ENCODE results near the gene FOXO6.
A peak's percentile ranks its signal among the peaks of the same experiment; 100 is the strongest.

The FOXO6 gene

DNA sequence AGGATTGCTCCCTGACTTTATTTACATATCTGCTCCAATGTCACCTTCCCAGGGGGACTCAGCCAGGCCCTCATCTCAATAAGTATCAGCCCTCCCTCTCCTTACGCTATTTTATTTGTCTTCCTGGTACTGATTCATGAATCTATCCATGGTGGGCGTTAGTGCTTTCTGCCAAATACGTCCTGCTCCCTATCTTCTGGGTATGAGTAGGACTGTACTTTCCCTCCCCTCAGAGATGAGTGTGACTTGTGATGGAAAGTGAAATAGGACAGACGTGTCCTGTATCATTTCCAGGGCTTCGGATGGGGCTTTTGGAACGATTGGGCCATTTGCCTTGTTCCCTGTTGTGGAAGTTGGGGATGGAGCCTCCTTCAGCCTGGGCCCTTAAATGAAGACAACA lies 47.5 kb downstream of the FOXO6 start:
- no peak for DNase-seq (ENCODE audit: low read depth)

DNA sequence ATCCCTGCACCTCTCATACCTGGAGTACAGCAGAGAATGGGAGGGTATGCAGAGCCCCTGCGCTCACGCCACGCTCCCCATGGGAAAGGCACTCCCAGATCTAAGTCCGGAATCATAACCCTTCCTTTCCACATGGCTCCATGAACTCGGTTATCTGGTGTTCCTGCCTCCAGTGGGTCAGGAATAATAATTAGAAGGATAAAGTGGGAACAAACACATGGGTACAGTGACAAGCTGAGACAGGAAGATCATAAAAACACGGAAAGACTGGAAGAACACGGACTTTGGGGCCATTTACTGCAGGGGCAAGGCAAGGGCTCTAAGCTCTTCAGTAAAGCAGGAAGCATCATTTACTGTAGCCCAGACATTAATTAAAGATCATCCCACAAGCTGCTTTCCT lies 48.6 kb downstream of the FOXO6 start:
- no peak for DNase-seq (ENCODE audit: low read depth)

DNA sequence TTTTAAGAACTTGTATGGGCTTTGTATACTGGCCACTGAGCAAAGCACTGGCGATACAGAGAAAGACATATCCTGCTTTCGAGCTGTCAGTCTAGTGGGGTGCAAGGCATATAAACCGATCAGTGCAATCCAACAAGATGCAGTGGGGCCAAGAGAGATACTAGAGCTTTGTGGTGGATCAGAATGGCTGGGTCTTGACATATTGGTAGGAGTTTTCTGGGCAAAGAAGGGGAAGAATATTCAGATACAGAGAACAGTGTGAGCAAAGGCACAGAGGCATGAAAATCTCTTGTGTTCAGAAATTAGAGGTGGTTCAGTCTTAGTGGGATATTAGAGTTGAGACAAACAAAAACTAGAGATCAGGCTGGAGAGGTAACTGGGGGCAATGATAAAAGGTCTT lies 49.2 kb downstream of the FOXO6 start:
- no peak for DNase-seq (ENCODE audit: low read depth)

DNA sequence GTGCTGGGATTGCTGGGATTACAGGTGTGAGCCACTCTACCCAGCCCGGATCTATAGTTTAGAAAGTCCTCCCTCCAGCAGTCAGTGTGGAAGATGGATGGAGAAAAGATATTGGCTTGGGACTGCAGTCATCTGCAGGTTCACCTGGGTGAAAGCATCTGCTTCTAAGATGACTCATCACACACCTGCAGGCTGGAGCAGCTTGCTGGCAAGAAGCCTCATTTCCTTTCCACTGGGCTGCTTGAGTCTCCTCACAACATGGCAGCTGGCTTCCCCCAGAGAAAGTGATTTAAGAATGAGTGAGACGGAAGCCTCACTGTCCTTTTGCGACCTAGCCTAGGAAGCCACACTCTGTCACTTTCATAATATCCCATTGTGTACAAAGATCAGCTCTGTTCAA lies 50.0 kb downstream of the FOXO6 start:
- no peak for DNase-seq (ENCODE audit: low read depth)

DNA sequence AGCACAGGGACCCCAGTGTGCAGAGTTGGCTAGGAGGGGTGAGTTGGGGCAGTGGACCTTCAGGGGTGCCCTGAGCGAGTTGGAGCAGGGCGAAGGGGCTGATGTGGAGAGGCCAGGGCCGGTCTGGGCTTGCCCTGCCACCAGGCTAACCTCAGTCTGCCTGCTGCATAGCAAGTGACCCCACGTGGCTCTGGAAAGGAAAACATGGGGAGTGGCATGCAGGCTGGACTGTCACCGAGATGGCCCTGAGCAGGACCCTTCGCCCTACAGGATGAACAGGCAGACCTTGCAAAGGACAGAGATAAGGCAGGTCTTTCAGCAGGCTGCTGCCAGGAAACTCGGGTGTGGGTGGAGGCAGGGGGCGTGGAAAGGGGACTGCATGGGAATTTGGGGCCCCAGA lies 51.5 kb downstream of the FOXO6 start:
- DNase-seq (ENCODE audit: low read depth): no peak

DNA sequence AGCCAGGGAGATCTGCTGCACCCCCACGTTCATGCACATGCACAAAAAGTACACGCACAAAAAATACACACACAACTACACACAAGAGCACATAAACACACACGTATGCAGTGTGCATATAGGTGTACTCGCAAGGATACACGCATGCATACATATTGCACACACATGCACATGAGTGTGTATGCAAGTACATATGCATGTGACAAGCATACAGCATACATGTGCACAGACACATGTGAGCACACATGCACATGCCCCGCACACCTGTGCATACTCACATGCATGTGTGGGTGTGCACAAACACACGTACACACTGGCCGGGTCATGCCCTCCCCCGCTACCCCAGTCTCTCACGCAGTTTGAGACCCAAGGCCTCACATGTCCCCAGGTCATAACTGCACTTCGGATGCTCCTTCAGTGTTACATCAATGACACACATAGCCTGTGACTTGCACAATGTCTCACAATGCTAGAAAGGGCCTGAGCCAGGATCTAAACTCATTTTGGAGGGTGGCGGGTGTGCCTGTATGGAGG lies 52.6 kb downstream of the FOXO6 start:
- no peak for DNase-seq (ENCODE audit: low read depth)

DNA sequence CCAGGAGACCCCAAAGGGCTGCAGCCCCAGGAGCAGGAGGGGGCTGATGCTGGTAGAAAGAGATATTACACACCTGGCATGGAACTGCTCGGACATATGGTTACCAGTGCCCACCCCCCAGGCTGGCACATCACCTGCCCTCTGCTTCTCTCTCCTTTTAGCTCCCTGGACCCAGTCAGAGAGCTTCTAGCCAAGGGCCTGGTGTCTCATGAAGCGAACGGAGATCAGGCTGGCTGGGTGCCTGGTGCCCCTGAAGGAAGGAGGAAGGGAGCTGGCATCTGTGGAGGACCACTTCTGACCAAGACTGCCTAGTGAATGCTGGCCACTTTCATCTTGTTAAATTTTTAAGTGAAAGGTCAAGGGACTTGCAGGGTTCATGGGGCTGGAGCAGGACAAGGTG lies 53.1 kb downstream of the FOXO6 start:
- DNase-seq (ENCODE audit: low read depth): no peak

DNA sequence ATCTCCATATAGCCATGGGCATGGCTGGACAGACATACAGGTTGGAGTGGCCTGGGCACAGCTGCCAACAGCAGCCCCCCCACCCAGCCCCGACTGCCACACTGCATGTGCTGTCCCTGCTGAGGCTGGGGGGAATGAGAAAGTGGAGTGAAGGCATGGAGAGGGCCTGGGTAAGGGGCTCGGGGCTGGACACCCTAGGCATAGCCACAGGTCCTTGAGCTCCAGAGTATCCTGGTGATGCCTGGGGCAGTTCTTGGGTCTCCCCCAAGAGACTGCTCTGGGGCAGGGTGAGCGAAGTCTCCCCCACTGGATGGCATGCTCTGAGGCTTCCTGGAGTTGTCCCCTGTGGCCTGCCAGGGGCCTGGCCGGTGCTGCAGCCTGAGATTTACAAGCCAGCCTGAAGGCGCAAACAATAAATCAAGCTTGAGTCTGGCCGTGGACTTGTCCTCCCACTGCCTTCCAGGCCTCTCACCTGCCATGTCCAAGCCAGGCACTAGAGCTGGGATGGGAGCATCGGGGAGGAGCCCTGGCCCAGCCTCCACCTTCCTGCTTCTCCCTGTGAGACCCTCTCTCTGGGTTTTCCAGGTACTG lies 53.6 kb downstream of the FOXO6 start:
- DNase-seq (ENCODE audit: low read depth): no peak

DNA sequence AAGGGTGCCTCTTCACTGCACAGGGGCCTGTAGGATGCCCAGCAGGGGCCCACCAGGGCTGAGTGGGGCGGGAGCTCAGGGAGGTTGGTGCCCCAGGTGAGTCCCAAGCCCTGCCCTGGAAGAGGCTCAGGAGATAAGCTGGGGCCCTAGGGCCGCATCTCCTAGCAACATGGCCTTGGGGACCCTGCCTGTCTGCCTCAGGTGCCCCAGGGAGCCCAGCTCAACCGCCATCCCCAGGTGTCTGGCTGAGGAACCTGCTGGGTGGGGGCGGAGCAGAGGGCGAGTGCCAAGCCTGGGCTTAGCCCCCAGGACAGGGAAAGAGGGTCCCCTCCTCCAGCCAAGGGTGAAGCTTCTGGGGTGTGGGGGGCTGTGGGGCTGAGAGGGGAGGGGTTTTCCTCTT lies 54.8 kb downstream of the FOXO6 start:
- no peak for DNase-seq (ENCODE audit: low read depth)

DNA sequence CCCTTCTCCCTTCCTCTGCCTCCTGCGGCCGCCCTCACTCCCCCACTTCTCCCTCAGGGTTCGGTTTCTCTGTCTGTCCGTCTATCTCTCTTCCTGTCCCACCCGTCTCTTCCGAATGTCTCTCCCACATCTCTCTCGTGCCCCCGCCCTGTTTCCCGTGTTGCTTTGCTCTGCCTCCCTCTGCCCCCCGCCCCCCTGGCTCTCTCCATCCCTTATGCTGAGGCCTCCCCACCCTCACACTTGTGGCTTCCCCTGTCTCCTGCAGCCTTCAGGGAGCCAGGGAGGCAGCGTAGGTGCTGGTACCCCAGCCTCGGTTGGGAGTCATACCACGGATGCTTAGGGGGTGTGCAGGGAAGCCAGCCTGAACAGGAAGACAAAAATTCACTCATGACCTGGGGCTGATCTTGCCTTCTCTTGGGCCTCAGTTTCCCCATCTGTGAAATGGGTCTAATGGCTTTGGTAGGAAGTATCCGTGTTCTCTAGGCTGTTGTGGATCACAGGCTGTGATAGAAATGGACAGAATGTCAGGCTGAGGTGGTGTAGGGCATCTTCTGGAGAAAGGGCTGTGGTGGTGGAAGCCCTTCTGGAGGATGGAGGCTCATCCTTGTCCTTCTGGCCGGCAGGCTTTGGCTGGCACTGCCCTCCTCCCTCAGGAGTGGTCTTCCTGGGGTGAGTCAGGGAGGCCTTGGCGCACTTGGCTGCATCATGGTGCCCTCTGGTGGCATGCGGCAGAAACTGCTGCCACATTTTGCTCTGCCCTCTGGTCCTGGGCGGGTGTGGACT lies 55.5 kb downstream of the FOXO6 start:
- DNase-seq (ENCODE audit: low read depth): peak; percentile 50

DNA sequence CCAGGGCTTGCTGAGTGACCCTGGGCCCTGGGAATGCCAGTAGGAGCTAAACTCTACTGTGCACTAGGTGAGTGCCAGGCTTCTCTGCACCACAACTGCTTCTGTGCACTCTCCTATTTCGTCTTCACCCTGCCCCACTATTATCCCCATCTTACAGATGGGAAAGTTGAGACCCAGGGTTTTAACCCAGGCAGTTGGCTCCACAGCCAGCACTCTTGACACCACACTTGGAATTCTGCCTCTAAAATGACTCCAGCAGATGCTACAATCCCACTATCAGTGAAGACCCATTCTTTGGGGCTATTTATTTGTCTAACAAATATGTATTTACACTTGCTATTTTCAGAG lies 56.1 kb downstream of the FOXO6 start:
- DNase-seq (ENCODE audit: low read depth): no peak

DNA sequence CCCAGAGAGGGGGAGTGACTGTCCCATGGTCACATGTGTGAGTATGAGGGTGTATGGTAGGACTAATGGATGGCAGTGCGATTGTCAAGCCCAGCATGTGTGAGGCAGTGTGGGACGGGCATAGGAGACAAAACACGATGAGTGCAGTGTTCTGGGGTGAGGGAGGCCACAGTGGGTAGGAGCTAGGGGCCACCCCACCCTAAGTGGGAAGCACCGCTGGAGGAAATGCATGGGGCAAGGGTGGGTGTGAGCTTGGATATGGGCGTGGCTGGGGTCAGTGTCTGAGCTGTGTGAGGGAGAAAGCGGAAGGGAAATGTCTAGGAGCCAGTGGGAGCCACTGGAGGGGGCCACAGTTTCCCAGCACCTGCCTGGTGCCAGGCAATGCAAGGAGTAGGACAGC lies 56.5 kb downstream of the FOXO6 start:
- DNase-seq (ENCODE audit: low read depth): no peak

DNA sequence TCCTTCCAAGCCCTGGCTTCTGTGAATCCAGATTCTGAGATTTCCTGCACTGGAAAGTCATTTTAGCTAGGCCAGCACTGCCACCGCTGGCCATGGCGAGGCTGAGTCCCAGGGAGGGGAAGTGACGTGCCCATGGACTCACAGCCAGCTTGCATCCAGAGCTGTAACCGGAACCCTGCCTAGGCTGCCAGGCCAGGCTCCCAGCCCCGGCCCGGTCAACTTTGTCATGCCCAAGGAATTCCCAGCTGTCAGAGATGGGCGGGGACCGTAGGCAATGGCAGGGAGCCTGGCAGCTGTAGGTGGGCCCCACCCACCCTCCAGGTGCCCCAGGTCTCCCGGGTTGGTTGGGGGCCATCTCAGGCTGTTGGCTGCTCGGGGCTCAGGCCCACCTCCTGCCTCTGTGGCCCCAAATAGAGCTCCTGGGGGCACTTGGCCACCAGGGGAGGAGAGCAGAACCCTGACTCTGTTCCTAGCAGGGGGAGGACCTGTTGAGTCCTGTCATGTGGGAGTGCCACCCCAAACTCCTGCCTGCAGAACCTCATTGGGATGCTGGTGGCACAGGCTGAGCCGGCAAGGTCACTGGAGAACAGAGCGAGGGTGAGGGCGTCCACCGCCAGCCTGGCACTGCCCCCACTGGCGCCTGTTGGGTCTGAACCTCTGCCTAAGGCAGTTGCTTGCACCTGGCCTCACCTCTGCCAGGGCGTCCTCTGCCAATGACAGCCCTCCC lies 57.8 kb downstream of the FOXO6 start:
- no peak for DNase-seq (ENCODE audit: low read depth)

DNA sequence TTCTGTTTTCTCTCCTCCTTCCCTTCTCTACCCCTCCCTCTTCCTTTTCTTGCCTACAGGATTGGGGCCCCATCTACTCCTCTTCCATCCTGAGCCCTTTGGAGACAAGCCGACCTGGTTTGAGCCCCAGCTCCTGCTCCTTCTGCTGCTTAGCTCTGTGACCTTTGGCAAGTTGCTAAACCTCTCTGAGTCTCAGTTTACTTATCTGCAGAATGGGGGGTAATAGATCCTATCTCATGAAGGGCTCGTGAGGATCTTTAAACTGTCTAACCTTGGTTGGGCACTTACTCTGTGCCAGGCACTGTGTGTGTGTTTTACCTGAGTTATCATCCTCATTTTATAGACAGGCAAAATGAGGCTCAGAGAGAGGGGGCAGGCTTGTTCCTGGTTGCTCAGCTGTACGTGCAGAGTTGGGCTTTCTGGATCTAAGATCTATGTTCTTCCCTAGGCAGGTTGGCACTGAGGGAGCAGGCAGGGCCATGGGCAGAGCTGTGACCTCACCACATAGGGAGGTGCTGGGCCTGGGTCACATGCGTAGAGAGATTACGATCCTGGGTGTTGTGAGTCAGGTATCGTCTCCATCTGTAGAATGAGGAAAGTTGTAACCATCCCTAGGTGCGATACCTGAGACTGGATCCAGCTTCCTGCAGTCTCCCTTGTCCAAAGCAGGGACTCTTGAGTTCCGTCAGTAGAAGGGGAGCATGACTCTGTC lies 58.5 kb downstream of the FOXO6 start:
- DNase-seq (ENCODE audit: low read depth): no peak

DNA sequence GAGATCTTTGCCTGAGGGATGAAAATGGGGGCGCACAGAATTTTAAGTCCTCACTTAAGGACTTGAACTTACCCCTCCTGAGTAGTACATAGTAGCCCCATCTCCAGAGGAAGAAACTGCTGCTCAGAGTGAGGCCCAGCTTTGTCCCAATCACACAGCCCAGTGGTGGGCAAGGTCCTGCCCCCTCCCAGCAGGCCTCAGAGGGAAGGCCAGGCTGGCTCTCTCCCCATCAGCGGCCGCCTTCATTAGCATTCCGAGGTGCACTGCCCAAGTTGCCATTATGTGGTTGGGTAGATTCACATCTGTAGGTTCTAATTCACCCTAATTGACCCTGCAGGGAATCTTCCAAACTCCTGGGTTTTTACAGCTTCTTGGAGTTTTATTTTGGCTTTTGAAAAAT lies 59.1 kb downstream of the FOXO6 start:
- no peak for DNase-seq (ENCODE audit: low read depth)

DNA sequence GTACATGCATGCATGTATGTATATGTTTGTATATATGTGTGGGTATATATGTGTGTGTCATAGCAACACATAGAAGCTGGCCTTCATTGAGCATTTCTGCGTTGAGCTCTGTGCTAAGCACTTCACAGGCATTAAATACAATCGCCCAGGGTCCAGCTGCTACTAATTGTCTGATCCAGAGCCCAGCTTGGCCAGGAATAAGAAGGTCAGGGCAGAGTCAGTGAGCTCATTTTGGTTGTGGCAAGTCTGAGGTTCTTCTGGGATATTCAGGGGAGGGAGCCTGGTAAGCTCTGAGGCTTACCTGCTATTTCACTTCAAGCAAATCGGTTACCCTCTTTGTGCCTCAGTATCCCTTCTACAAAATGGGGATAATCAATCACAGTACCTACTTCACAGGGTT lies 59.6 kb downstream of the FOXO6 start:
- DNase-seq (ENCODE audit: low read depth): no peak

DNA sequence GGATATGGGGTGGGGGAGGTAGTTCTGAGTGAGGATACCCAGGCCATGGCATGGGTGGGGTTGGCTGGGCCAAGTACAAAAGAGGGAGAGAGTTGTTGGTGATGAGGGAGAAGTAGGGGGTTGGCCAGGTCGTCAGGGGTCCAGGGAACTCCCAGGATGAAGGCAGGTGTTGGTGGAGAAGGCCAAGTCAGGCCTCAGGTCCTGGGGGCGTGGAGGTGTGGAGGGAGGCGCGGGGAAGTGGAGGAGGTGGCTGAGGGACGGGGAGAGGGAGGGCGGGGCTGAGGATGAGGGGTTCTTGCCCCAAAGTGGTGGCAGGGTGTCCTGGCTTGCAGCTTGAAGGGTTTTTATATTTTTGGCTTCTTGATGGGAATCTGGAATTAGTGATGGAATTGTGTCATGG lies 61.1 kb downstream of the FOXO6 start:
- no peak for DNase-seq (ENCODE audit: low read depth)

DNA sequence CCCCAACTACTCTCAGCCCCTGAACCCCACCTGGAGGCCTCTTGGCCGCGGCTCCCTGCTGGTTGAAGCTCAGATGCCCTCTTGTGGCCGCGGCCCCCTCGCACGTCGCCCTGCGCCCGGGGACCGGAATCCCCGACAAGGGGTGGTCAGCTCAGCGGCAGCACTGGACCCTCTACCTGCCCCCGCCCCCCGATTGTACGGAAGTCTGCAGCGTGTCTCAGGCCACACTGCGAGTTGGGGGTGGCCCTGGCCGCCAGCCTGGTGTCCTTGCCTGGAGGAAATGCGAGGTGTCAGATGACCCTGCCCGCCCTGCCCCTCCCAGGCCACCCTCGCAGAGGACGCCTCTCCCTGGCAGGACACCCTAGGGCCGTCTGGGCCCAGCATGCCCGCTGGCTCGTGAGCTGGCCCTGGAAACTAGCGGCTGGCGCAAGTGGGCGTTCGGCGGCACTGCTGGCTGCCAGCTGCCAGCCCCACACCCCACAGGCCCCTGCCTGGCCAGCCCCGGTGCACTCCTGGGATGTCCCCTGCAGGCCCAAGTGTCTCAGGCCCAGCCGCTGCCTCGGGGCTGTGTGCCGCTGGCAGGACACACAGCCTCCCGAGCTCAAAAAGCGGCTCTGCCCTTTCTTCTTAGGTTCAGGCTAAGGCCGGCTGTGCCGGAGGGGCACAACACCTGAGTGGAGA lies 62.4 kb downstream of the FOXO6 start:
- DNase-seq (ENCODE audit: low read depth): no peak

DNA sequence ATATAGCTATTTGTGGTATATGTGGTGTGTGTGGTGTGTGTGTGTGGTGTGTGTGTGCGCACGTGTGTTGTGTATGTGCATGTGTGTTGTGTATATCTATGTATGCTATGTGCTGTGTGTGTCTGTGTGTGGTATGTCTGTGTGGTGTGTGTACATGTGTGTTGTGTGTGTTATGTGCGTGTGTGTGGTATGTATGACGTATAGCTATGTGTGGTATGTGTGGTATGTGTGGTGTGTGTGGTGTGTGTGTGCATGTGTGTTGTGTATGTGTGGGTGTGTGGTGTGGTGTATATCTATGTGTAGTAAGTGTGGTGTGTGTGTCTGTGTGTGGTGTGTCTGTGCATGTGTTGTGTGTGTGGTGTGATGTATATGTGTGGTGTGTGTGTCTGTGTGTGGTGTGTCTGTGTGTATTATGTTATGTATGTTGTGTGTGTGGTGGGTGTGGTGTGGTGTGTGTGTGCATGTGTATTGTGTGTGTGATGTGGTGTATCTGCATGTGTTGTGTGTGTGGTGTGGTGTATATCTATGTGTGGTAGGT lies 63.4 kb downstream of the FOXO6 start:
- no peak for DNase-seq (ENCODE audit: low read depth)

DNA sequence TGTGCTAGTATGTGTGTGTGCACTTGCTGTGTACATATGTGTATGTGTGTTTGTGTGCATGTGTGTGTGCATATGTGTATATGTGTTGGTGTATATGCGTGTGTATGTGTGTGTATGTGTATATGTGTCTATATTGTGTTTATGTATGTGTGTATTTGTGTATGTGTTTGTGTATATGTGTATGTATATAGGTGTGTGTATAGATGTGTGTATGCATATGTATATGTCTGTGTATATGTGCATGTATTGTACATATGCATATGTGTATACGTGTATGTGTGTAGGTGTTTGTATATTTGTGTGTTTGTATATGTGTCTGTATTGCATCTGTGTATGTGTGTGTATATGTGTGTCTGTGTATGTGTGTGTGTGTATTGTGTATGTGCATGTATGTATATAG lies 64.1 kb downstream of the FOXO6 start:
- DNase-seq (ENCODE audit: low read depth): no peak

DNA sequence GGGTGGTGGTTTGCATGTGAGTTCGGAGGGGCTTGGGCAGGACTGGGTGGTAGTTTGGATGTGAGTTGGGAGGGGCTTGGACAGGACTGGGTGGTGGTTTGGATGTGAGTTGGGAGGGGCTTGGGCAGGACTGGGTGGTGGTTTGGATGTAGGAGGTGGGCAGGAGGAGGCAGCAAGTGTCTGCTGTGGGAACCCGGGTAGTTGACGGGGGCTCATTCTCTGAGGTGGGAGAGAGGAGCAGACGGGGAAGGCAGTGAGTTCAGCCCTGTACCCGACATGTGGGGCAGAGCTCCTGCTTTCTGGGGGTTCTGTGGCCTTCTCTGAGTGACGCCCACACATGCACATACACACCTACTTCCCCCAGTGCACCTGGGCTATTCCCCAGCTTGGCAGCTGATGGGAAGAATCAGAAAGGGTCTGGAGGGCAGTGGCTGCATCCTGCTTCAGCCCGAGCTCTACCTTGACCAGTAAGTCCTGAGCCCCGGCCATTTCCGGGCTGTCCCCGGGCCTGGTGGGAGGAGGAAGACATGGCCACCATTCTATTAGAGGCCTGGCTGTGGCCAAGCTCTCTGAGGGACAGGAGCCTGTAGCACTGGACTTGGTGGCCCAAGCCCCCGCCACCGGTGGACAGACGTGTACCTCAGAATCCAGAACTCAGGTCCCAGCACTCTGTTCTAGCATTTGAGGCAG lies 65.1 kb downstream of the FOXO6 start:
- no peak for DNase-seq (ENCODE audit: low read depth)

Measured in activated T-cell treated with anti-CD3 and anti-CD28 coated beads for 48 hours (primary cell).